HG03280 (cell line): ENCODE data around the gene ZMYND12.

ENCODE experiments used
- ATAC-seq: cut with Tn5 transposase; IDR thresholded peaks from one replicate; pipeline ENCODE4 v1.9.1; 2021; ENCODE audit warnings: mild to moderate bottlenecking, moderate library complexity; ENCODE audit not compliant: unreplicated experiment

The ZMYND12 gene

GRCh38 chr1:42449256-42449655 is 6.6 kb downstream of the ZMYND12 start:
- ATAC-seq = no peak

GRCh38 chr1:42442662-42443061 is 13.2 kb downstream of the ZMYND12 start:
- ATAC-seq = no peak

- ATAC-seq = no peak
Observed at GRCh38 chr1:42439940-42440339, 15.9 kb downstream of the ZMYND12 start.

GRCh38 chr1:42434340-42434739 is 21.5 kb downstream of the ZMYND12 start:
- ATAC-seq = no peak

- no peak for ATAC-seq
Observed at GRCh38 chr1:42433369-42433768, 22.5 kb downstream of the ZMYND12 start.

- ATAC-seq = no peak
Observed at GRCh38 chr1:42432714-42433113, 23.1 kb downstream of the ZMYND12 start.

- no peak for ATAC-seq
Observed at GRCh38 chr1:42431514-42431913, 24.3 kb downstream of the ZMYND12 start.

GRCh38 chr1:42430286-42431135 is 25.3 kb downstream of the ZMYND12 start:
- no peak for ATAC-seq

- ATAC-seq = no peak
Observed at GRCh38 chr1:42429603-42430002, 26.2 kb downstream of the ZMYND12 start.

GRCh38 chr1:42427240-42427639 is 28.6 kb downstream of the ZMYND12 start:
- no peak for ATAC-seq

GRCh38 chr1:42424201-42424600 is 31.6 kb downstream of the ZMYND12 start:
- ATAC-seq = no peak

GRCh38 chr1:42423681-42424080 is 32.1 kb downstream of the ZMYND12 start:
- ATAC-seq = no peak

- no peak for ATAC-seq
Observed at GRCh38 chr1:42422737-42423136, 33.1 kb downstream of the ZMYND12 start.

- ATAC-seq = no peak
Observed at GRCh38 chr1:42420911-42421585, 34.8 kb downstream of the ZMYND12 start.

- no peak for ATAC-seq
Observed at GRCh38 chr1:42420121-42420520, 35.7 kb downstream of the ZMYND12 start.

GRCh38 chr1:42419126-42419821 is 36.5 kb downstream of the ZMYND12 start:
- ATAC-seq = no peak

GRCh38 chr1:42418516-42418915 is 37.3 kb downstream of the ZMYND12 start:
- no peak for ATAC-seq

GRCh38 chr1:42417166-42417565 is 38.7 kb downstream of the ZMYND12 start:
- ATAC-seq = no peak

- ATAC-seq = no peak
Observed at GRCh38 chr1:42414551-42415496, 41.0 kb downstream of the ZMYND12 start.

GRCh38 chr1:42403880-42404400 is 51.9 kb downstream of the ZMYND12 start:
- no peak for ATAC-seq
